Heart left ventricle (tissue), 13 donors: ENCODE results near the gene MMP13.
"Not testable (repeated sequence)": the region's sequence is repeated elsewhere in the genome, so short reads cannot be mapped to it uniquely, and the experiment has no call there.

Experiments
- POLR2A ChIP-seq, 2 donors: fragments of 450-650 bp; IDR thresholded peaks; one replicate each; pipeline ENCODE4 v1.6.1; 2017; ENCODE audit warnings: antibody characterized with exemption in 2 of 2, mild to moderate bottlenecking in 2 of 2, moderate library complexity in 2 of 2
- TF ChIP-seq, protein P1 (sequence below), 12 donors: fragments of 200-600 bp; sonication (generic) in 4 of 12; IDR thresholded peaks; one replicate each; pipeline versions ENCODE4 v1.5.0 to v1.8.0; 2018 to 2022; ENCODE audit warnings: antibody characterized with exemption in 12 of 12, mild to moderate bottlenecking in 5 of 12
- donor health status: ischemic (EF 13 %, LVEDD 7.1; RV severe dilation, severe dysfunction).
- donor health status: DM: no; HTN: yes; CAD: no.
- donor health status: DM: no; HTN: no; CAD: no.
- donor health status: ischemic (EF 25% LVEDD 6.9; RV normal size, moderate dysfunction).
- donor health status: ischemic (EF 25% LVEDD 5.7; RV mildly dilated, moderate dysfunction).
- donor health status: ischemic (EF 35%, LVEDD 5.7; RV mildly dilated, moderate dysfunction).
- donor health status: nonischemic (EF 11% LVEDD 7.7; RV severe dilation, severe dysfunction).
- donor health status: DM: yes; HTN: yes; CAD: no.
- donor health status: PGD.
- donor health status: ischemic (EF 29% LVEDD 5.4; RV normal size, mild dysfunction).
- donor health status: nonischemic (EF 23%, LVEDD 6.1; RV moderate dilation, normal function).

GRCh38 chr11:102973698-102974097 lies 18.2 kb upstream of the MMP13 start:
- TF ChIP-seq, protein P1, sequence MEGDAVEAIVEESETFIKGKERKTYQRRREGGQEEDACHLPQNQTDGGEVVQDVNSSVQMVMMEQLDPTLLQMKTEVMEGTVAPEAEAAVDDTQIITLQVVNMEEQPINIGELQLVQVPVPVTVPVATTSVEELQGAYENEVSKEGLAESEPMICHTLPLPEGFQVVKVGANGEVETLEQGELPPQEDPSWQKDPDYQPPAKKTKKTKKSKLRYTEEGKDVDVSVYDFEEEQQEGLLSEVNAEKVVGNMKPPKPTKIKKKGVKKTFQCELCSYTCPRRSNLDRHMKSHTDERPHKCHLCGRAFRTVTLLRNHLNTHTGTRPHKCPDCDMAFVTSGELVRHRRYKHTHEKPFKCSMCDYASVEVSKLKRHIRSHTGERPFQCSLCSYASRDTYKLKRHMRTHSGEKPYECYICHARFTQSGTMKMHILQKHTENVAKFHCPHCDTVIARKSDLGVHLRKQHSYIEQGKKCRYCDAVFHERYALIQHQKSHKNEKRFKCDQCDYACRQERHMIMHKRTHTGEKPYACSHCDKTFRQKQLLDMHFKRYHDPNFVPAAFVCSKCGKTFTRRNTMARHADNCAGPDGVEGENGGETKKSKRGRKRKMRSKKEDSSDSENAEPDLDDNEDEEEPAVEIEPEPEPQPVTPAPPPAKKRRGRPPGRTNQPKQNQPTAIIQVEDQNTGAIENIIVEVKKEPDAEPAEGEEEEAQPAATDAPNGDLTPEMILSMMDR (IDR thresholded peaks at IDR 0.05): not testable (repeated sequence)
- not testable (repeated sequence) for TF ChIP-seq POLR2A (IDR thresholded peaks at IDR 0.05)
